Embryonic facial prominence (tissue), 1 donor: ENCODE data around the gene DNM3.
"Not testable (repeated sequence)": the region's sequence is repeated elsewhere in the genome, so short reads cannot be mapped to it uniquely, and the experiment has no call there.

Source experiments
- DNase-seq: peaks from one replicate; pipeline ENCODE4 v3.0.0-alpha.2; 2016; ENCODE audit errors: extremely low spot score

The DNM3 gene

DNA sequence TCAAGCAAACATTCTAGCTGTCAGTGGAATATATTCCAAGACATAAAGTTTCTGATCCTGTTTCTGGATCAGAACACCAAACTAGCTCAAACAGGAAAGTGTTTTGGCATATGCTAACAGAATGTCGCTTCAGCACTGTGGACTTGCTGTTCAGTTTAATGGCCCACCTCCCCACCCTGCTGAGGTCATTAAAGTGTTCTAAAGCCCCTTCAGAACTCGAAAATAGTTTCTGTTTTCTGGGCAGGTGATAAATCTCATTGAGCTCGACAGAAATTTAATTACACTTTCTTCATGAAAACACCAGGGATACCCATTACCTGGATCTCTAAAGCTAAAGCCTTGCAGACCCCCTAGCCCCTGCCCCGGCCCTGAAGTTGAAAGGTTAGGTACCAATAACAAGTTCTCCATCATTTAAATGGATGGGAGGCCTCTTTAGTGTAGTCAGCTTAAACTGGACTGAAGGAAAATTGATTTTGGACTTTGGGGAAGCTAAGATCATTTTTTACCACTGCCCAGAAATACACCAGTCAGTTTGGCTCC is 575.3 kb downstream of the DNM3 start:
- no peak for DNase-seq

DNA sequence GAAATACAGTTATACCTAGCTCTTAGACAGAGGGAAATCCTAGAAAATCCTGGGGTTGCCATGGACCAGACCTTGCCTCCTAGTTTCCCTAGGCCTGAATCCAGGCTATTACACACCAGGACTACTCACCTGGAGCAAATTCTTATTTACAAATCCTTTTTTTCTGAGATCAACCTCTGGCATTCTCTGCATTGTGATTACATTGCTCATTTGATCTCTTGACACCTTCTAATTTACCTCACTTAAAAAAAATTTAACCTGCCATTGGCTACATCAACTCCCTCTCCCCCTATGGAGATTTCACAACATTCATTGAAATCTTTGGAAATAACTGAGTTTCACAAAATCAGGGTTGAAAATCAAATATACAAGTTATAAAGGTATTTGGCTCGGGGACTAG is 576.3 kb downstream of the DNM3 start:
- no peak for DNase-seq

DNA sequence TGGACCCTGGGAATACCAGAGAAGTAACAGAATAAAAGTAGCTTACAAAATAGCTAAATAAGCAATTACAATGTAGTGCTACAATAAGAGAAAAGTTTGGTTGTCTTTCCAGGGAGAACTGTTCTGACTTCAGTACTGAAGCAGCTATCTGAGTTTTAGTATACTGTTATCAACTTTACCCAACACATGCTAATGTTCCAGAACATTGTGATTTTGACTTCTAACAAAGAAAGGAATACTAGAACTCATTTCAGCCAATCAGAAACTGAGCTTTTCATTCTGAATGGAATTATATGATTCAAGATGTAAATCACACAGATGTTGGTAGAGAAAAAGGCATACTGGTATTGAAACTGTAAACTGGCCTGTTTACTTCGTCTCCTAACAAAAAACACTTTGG is 579.1 kb downstream of the DNM3 start, which contains the start of gene C1orf105:
C1orf105 (plus strand) TSS at position 301 of the 400 bp plus-strand sequence. CDS start 201 bp downstream, outside the sequence.
- DNase-seq: no peak

DNA sequence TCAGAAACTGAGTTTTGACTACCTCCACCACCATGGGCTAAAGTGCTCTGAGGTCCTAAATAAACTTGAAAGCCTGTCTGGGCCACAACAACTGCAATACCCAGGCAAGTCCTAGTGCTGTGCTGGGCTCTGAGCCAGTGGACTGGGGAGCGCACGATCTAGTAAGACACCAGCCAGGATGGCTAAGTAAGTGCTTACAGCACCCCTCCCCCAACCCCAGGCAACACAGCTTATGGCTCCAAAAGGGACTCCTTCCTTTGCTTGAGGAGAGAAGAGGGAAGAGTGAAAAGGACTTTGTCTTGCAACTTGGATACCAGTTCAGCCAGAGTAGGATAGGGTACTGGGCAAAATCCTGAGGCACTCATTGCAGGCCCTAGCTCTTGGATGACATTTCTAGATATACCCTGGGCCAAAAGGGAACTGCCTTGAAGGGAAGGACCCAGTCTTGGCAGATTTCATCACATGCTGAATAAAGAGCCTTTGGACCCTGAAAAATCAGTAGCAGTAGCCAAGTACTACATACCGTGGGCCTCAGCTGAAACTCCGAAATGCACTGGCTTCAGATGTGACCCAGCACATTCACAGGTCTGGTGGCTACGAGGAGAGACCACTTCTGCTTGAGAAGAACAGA is 580.8 kb downstream of the DNM3 start:
- no peak for DNase-seq

DNA sequence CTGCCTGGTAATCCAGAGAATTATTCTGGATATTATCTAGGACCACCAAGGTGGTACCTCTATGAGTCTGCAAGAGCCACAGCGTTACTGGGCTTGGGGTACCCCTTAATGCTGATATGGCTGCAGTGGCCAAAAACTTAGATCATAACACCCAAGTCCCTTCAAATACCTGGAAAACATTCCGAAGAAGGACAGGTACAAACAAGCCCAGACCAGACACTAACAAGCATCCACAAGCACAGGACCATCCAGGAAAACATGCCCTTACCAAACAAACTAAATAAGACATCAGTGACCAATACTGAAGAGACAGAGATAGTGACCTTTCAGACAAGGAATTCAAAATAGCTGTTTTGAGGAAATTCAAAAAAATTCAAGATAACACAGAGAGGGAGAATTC is 582.0 kb downstream of the DNM3 start:
- no peak for DNase-seq

DNA sequence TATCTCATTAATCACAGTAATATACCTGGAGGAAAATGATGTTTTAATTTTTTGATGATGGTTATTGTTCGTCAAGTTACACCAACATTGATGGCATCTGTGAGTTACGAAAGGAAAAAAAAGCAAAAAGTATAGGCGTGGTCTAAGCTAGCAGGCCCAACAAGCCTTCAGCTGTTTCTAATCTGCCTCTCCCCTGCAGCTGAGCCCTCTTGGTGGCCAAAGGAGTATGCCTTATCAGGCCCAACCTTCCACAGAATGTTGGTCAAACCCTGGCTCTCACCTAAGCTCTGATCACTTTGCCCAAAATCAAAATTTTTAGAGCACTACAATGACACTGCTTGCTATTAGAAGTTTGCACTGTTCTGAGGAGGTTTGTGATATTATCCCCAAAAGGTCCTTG is 584.0 kb downstream of the DNM3 start:
- DNase-seq: no peak

DNA sequence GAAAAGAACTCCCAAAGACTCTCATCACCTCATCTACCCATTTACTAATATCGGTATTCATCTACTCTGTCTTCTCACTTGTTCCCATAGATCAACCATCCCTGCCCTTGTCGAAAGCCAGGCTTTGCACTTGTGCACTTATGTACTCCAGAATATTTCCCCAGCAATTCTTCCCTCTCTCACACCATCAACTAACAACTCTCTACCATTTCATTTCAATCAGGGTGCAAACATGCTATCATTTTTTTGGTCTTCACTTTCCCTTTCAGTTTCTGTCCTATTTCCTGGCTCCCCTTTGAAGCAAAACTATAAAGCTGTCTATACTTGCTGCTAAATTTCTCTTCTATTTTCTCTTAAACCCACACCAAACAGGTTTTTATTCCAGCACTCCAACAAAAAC is 585.9 kb downstream of the DNM3 start:
- DNase-seq: no peak

DNA sequence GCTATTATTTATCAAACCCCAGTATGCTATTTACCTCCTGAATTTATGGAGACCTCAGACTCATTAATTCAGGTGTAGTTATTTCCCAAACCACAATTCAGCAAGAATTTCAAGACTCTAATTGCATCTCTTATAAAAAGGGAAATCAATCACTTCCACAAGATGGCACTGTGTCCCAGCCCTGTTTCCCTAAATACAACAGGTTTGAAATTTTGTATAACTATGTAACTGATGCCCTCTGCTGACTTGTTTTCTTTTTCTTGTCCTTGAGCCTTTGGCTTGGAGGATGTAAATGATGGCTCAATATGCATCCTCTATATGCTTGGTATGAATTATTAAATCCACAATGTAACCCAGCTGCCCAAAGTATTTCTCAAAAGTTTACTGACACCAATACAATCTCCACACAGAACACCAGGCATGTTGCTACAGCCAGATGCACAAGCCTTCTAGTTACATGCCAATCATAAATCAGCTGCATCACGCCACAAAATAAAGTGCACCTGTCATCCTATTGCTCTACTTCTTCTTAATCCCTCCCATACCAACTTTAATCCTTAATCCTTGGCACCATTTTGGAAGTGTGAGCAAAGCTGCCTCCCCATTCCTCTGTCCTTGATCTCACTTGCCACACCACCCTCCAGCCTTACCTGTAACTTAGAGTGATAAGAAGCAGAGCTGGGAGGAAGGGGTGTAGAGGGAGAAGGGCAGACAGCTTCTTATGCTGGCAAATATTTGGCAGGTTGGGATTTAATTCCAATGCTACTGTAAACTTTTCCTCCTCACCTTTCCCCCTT is 588.2 kb downstream of the DNM3 start:
- peak; percentile 74 for DNase-seq

DNA sequence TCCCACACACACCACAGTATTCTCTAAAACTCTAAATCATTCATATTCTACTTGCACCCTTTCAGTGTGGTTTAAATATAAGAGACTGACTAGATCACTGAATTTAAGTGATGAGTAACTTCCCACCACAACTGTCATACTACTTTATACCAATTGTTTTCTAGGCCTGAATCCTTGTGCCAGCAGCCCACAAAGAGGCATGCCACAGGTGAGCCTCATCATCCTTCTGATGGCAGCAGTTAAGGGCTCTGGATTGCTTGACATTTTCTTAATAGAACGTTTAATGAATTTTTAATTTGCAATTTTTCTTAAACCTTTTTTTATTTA is 588.8 kb downstream of the DNM3 start:
- DNase-seq: no peak

DNA sequence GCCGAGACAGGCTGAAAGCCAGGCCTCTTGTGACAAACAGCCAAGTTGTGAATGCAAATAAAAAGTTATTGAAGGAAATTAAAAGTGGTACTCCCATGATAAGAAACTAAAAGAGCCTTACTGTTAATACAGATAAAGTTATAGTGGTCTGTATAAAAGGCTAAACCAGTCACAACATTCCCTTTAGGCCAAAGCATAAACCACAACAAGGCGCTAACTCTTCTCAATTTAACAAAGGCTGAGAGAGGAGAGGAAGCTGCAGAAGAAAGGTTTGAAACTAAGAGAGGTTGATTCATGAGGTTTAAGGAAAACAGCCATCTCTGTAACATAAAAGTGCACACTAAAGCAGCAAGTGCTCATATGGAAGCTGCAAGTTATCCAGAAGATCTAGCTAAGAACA is 589.9 kb downstream of the DNM3 start:
- no peak for DNase-seq

DNA sequence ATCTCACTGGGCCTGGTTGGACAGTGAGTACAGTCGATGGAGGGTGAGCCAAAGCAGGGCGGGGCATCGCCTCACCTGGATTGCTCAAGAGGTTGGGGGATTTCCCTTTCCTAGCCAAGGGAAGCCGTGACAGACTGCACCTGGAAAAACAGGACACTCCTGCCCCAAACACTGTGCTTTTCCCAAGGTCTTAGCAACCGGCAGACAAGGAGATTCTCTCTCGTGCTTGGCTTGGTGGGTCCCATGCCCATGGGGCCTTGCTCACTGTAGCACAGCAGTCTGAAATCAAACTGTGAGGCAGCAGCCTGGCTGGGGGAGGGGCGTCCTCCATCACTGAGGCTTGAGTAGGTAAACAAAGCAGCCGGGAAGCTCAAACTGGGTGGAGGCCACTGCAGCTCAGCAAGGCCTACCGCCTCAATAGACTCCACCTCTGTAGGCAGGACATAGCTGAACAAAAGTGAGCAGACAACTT is 590.5 kb downstream of the DNM3 start:
- DNase-seq: no peak

DNA sequence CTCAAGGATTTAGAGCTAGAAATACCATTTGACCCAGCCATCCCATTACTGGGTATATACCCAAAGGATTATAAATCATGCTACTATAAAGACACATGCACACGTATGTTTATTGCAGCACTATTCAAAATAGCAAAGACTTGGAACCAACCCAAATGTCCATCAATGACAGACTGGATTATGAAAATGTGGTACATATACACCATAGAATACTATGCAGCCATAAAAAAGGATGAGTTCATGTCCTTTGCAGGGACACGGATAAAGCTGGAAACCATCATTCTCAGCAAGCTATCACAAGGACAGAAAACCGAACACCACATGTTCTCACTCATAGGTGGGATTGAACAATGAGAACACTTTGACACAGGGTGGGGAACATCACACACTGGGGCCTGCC is 595.9 kb downstream of the DNM3 start:
- not testable (repeated sequence) for DNase-seq

DNA sequence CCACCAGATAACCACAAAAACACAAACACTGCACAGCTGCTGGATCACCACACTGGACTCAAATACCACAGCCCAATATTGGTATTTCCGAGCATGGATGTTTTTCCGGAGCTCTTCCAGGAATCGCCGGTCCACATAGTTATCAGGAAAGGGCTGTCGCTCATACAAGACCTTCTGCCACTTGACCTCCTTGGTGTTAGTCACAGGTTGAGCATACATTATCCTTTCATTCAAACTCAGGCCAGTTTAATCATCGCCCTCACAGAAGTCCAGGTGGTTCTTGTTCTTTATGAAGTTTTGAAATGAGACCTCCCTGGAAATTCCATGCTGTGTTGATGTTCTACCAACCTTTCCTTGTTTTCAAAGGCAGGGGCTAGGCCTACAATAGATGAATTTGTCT is 601.1 kb downstream of the DNM3 start:
- no peak for DNase-seq

DNA sequence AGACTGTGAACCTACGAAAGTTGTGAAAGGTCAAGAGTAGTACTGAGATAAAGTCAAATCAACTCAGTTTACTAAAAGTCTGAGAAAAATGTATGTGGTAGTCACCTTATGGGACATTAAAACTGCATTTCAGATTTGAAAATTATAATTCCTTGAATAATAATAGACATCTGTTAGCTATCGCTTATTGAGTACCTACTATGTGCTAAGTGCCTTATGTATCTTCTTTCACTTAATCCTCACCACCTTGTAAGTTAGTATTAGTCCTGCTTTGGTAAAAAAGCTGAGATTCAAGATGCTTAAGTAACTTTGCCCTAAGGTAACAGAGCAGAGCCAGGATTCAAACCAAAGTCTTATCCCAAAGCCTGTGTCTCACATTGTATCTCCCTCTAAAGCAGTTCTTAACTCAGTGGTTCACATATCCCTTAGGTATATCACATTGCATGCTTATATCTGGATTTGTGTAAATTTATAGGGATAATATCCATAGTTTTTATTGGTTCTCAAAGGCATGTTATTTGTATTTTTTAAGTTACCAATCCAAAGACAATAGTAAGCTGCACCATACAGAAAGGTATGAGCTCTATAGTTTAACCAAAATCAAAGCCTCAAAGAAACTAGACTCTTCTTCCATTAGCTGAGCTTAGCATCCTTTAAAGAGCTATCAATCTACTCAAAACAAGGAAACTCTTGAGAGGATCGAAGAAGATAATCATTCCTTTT is 601.7 kb downstream of the DNM3 start:
- no peak for DNase-seq

DNA sequence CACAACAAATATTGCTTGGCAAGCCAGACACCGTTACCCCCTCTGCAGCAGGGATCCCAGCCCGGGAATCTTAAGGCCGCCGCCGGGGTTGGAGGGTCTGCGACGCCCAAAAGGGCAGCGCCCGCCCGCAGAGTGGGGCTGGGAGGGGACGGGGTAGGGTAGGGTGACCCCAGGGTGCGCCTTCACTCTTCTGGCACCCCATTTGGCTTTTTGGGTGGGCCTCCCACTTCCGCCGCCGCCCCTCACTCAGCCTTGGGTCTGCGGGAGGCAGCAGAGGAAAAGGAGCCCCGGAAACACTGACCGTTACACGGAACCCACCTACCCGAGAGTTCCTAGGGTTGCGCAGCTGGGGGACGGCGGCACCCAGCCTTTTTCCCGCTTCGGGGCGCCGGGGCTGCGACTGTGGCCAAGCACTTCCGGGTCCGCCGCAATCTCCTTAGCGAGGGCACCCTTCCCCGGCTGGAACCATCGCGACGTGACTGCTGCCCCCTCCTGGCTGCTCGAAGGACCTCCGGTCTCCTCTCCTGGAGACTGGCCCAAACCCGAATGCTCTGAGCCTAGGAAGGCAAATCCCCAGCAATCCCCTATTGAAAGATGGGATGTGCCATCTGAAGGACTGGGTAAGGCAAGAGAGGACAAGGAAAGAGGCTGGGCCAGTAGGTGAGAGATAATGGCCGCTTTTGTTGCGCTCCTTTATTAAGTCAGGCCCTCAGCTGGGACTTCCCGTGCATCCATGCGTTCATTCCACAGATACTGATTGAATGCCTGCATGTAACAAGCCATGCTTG is 602.6 kb downstream of the DNM3 start, which contains the start of gene PIGC:
PIGC (minus strand) TSS at position 404 of the 788 bp plus-strand sequence. CDS start 1,447 bp downstream, outside the sequence.
- peak; percentile 85 for DNase-seq

DNA sequence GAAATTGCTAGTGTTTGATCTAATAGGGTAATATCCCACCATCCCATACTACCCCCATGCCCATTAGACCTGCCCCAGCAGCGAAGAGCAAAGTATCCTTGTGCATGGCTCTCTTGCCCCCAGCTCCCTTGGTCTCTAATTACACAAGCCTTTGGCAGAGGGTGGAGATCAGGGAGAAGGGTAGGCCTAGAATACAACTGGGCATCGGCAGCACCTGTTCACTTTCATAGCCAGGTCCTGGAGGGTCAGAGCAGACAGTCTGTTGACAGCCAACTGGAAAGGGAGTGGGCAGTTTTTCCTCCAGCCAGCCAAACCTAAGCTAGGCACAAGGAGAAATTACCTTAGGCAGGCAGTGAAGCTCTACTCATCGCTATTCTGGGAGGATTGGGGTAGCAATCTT is 605.2 kb downstream of the DNM3 start:
- no peak for DNase-seq

DNA sequence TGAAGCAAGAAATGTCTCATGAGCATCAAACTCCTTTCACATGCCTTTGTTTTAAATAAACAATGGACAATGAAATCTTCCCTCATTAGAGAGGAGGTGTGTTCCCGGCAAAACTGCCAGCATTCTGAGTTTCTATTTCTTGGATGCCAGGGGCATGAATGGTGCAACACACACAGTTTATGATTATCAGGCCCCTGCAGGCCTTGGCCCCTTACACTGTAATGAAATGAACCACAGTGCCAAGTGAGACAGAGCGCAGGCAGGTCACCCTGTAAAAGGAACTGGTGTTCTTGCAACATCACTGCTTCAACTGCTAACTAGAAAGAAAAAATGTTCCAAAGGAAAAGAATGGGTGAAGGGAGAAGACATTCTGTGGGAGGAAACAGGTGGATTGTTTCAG is 606.3 kb downstream of the DNM3 start:
- DNase-seq: no peak

DNA sequence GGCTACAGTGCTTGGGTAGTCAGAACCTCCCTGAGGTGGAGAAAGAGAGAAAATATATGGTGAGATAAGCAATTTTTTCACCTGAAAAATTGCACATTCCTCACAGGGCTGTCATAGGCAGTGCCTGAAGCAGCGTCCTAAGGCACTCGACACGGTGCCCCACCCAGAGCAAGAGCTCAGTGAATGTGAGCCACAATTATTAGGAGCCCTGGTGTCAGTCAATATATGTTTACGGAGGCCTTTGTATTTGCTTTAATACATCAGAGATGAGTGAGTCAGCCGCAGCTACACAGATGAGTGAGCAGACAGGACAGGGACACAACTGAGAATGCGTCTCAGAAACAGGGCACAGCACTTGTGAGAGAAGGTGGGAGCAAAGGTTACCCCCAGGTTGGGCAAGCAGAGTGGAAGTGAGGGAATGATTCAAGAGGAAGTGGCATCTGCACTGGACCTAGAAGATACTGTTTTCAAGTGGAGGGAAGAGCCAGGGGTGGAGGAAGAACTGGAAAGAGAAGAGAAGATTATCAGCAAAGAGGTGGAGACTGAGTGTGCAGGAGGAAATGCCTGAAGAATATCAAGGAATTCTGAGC is 607.8 kb downstream of the DNM3 start:
- DNase-seq: no peak

DNA sequence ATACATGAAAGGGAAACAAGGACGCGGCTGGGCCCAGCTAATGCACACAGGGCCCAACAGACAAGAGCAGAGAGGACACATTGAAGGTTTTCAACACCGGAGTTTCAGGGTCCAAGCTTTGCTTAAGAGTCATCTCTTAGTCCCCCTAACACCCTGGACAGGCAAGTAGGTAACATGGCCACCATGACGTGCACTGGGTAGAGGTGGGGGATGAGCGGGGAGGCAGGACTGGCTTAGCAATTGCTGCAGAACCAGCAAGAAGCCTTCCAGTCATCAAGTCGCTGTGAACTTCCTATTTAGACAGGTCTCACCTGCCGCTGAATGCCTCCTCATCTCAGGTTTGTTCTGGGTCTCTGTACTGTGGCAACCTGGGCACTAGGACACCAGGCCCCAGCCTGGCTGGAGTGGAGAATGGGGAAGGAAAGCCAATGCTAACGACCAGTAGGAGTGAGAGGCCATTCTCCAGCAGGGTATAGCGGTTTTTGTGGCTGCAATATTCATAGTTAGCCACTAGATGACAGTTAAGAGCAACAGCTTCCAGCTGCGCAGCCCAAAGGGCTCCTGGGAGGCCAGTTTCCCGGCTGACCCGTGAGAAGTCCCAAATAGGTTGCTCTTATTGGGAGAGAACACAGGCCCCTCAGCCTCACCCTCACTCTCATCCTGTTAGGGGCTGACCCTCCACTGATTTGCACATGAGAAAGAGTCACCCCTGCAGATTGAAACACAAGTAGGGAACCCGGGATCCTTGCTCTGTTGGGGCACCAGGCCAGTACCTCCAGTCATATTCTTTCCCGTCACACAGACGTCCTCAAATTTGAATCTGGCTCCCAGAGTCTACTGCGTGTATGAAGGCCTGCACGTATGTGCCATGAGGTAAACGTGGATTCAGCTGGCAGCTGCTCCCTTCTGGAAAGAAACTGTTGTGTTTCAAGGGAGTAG is 608.6 kb downstream of the DNM3 start:
- no peak for DNase-seq

DNA sequence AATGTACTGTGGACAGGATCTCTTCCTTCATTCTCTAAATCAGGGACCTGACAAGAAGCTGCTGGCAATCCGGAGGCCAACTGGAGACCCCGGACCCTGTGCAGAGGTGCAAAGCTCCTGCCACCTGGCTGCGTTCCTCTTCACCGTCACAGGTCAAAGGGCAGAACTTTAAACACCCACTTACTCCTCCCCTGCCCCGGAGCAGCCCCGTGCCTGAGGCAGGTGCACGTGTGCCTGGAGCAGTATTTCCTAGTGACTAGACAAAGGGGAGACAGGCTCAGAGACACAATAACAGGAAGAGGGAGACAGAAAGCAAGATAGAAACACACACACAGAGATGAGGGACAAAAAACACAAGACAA is 609.2 kb downstream of the DNM3 start:
- DNase-seq: no peak
